HepG2 (cell line): ENCODE results near the gene IL17F. TPM values are rescaled to one million over a fixed set of nuclear protein-coding genes. Genes with fewer than 3 reads are reported as not detected.

Source experiments
- ATAC-seq: fragments of 200-7000 bp; cut with Tn5 transposase; 3 replicates; pipeline ENCODE4 v1.9.1; 2020; ENCODE audit warnings: mild to moderate bottlenecking, moderate library complexity
- BruUV-seq: library from RNA; stranded (reverse); fragments of 400-500 nt; replicated peaks from 2 replicates; lab custom pipeline; 2021; lab: Mats Ljungman, UMichigan
- CTCF ChIA-PET: fragments of 300-600 bp; formaldehyde crosslinking; extraction: SDS; loops from one replicate; lab custom pipeline; 2021; ENCODE audit warnings: low total read pairs, inconsistent platforms, low intra/inter-chr PET ratio; lab: Yijun Ruan, JAX
- POLR2A ChIA-PET: fragments of 350-600 bp; sonication (Branson Sonifier 250); formaldehyde crosslinking; loops from one replicate; lab custom pipeline; 2020; ENCODE audit warnings: antibody characterized with exemption, inconsistent platforms; lab: Yijun Ruan, JAX
- DNase-seq: peaks from one replicate; pipeline ENCODE4 v3.0.0-alpha.2; 2015; ENCODE audit warnings: low spot score
- FAIRE-seq: peaks from 3 replicates; lab custom pipeline; 2011; peaks lifted over from hg19 to GRCh38; lab: Jason Lieb, UNC
- H2AFZ ChIP-seq: one replicate; pipeline ENCODE4 v1.6.1; 2011; ENCODE audit warnings: low read length, inconsistent platforms
- H3K27ac ChIP-seq: fragments of 300-600 bp; 3 replicates; pipeline ENCODE4 v1.8.0; 2011; ENCODE audit warnings: mixed run types, mild to moderate bottlenecking, mixed read lengths, low read length, inconsistent platforms; ENCODE audit not compliant: insufficient read depth; ENCODE audit errors: extremely low read length
- H3K27me3 ChIP-seq, 2 experiments: fragments of 200-600 bp in 1 of 2; 2 replicates in 1 of 2; 3 replicates in 1 of 2; pipeline versions ENCODE4 v1.6.0 to v1.8.0; 2011; ENCODE audit warnings: low read length in 2 of 2, mild to moderate bottlenecking in 2 of 2, moderate library complexity in 2 of 2, inconsistent platforms in 1 of 2; ENCODE audit not compliant: insufficient read depth in 2 of 2, control insufficient read depth in 1 of 2
- H3K36me3 ChIP-seq, 2 experiments: fragments of 200-600 bp in 1 of 2; replicated peaks in 1 of 2; 2 replicates in 1 of 2; 3 replicates in 1 of 2; pipeline versions ENCODE4 v1.5.1 to v1.8.0; 2011; ENCODE audit warnings: low read length in 2 of 2, inconsistent platforms in 1 of 2; ENCODE audit not compliant: insufficient read depth in 2 of 2, control insufficient read depth in 1 of 2
- H3K4me1 ChIP-seq: 2 replicates; pipeline ENCODE4 v1.5.1; 2012; ENCODE audit warnings: low read length, inconsistent platforms; ENCODE audit not compliant: insufficient read depth
- H3K4me2 ChIP-seq: 2 replicates; pipeline ENCODE4 v1.6.0; 2011; ENCODE audit warnings: low read depth, low read length, inconsistent platforms
- H3K4me3 ChIP-seq, 3 experiments: fragments of 200-600 bp in 1 of 3; sonication (generic), shearing (Covaris generic) in 1 of 3; replicated peaks in 1 of 3; 2 replicates each; pipeline ENCODE4 v1.5.1; 2011 to 2016; ENCODE audit warnings: low read length in 3 of 3, inconsistent platforms in 2 of 3, low read depth in 2 of 3, mild to moderate bottlenecking in 2 of 3, control low read depth in 1 of 3, mixed read lengths in 1 of 3; ENCODE audit not compliant: insufficient read depth in 1 of 3
- H3K79me2 ChIP-seq: one replicate; pipeline ENCODE4 v1.6.1; 2011; ENCODE audit warnings: low read length, inconsistent platforms; ENCODE audit not compliant: insufficient read depth
- H3K9ac ChIP-seq: 2 replicates; pipeline ENCODE4 v1.6.0; 2011; ENCODE audit warnings: mild to moderate bottlenecking, low read depth, low read length, inconsistent platforms; ENCODE audit not compliant: insufficient read depth
- H3K9me3 ChIP-seq: 2 replicates; pipeline ENCODE4 v1.5.1; 2012; ENCODE audit warnings: mild to moderate bottlenecking, low read length
- H4K20me1 ChIP-seq: 2 replicates; pipeline ENCODE4 v1.6.0; 2011; ENCODE audit warnings: inconsistent platforms, mild to moderate bottlenecking, low read length, moderate library complexity; ENCODE audit not compliant: insufficient read depth
- ARNT ChIP-seq: fragments of 450-650 bp; IDR thresholded peaks from 2 replicates; pipeline ENCODE4 v1.6.1; 2017
- CHD4 ChIP-seq: fragments of 200-600 bp; sonication (generic); IDR thresholded peaks from 2 replicates; pipeline ENCODE4 v1.7.0; 2017; ENCODE audit warnings: mild to moderate bottlenecking, low read length, borderline replicate concordance
- MEIS2 ChIP-seq: sonication (generic); formaldehyde crosslinking; IDR thresholded peaks from 2 replicates; pipeline ENCODE4 v1.9.0; 2021; ENCODE audit warnings: mild to moderate bottlenecking, missing genetic modification reagents
- RFX3 ChIP-seq: IDR thresholded peaks from 2 replicates; pipeline ENCODE4 v1.6.1; 2016; ENCODE audit warnings: missing biosample characterization, missing genetic modification reagents
- SRSF1 ChIP-seq: fragments of 200-400 bp; formaldehyde crosslinking; optimal IDR thresholded peaks from 2 replicates; pipeline ENCODE3; 2017; ENCODE audit warnings: mild to moderate bottlenecking, low read depth, low read length, moderate library complexity
- ZBTB1 ChIP-seq: sonication (generic); formaldehyde crosslinking; IDR thresholded peaks from 2 replicates; pipeline ENCODE4 v1.4.0; 2020; ENCODE audit warnings: missing genetic modification reagents, borderline replicate concordance
- ZBTB7A ChIP-seq: sonication (generic); formaldehyde crosslinking; IDR thresholded peaks from 2 replicates; pipeline ENCODE4 v1.8.0; 2022; ENCODE audit warnings: mild to moderate bottlenecking, missing genetic modification reagents
- ZFP37 ChIP-seq: sonication (generic); formaldehyde crosslinking; IDR thresholded peaks from 2 replicates; pipeline ENCODE4 v1.4.0; 2020; ENCODE audit warnings: missing genetic modification reagents, borderline replicate concordance
- ZNF235 ChIP-seq: sonication (generic); formaldehyde crosslinking; IDR thresholded peaks from 2 replicates; pipeline ENCODE4 v1.8.1; 2023; ENCODE audit warnings: mild to moderate bottlenecking, missing genetic modification reagents, borderline replicate concordance
- ZNF562 ChIP-seq: sonication (generic); formaldehyde crosslinking; IDR thresholded peaks from 2 replicates; pipeline ENCODE4 v1.8.0; 2022; ENCODE audit warnings: missing genetic modification reagents, borderline replicate concordance
- ZNF607 ChIP-seq: sonication (generic); formaldehyde crosslinking; IDR thresholded peaks from 2 replicates; pipeline ENCODE4 v1.5.1; 2020; ENCODE audit warnings: missing genetic modification reagents, mild to moderate bottlenecking, borderline replicate concordance
- WGBS: methylation state at CpG from one replicate; pipeline ENCODE4 v1.1.6; 2017; ENCODE audit warnings: low lambda C conversion rate; 5-methylcytosine and 5-hydroxymethylcytosine counted together
- in situ Hi-C: cut with HindIII; loops from 2 replicates; pipeline ENCODE4 v1.10.0; 2017; ENCODE audit warnings: low pct_unique_long_range_greater_than_20kb; ENCODE audit not compliant: extremely low pct_ligation_motif_present
- intact Hi-C: fragments of 100-400 bp; cut with micrococcal nuclease; formaldehyde crosslinking; loops from one replicate; pipeline ENCODE4 v1.10.0; 2022; ENCODE audit not compliant: unreplicated experiment
- polyA plus RNA-seq, 8 experiments: library from polyadenylated mRNA; depleted of rRNA in 3 of 8; stranded (reverse) in 7 of 8; unstranded in 1 of 8; fragments of >200 nt; fragmentation: Illumina TruSeq in 4 of 8; extraction: Trizol in 4 of 8; gene quantifications; 2 replicates each; pipeline versions ENCODE4 v1.2.1 to v1.2.3, GENCODE V29; 2011 to 2016; ENCODE audit warnings: low read depth in 4 of 8, missing spikeins in 1 of 8, mixed read lengths in 1 of 8; ENCODE audit not compliant: insufficient read depth in 1 of 8
- total RNA-seq, 5 experiments: library from RNA; depleted of rRNA; stranded (reverse); fragments of >200 nt; fragmentation: Illumina TruSeq; extraction: Trizol; gene quantifications; 2 replicates each; pipeline ENCODE4 v1.2.3, GENCODE V29; 2016; ENCODE audit warnings: low read depth in 1 of 5
- TF ChIP-seq, protein P1 (sequence below): sonication (generic); formaldehyde crosslinking; IDR thresholded peaks from 2 replicates; pipeline ENCODE4 v1.4.0; 2020; ENCODE audit warnings: missing genetic modification reagents
- TF ChIP-seq, protein P2 (sequence below): sonication (generic); formaldehyde crosslinking; IDR thresholded peaks from 2 replicates; pipeline ENCODE4 v1.4.0; 2020; ENCODE audit warnings: mild to moderate bottlenecking, low read depth, missing genetic modification reagents

Gene IL17F
- total and polyA plus RNA-seq, 2 of the 13 experiments (the other 11 are each of a cell fraction or from before 2014, with no cell fraction given), result not detected

DNA sequence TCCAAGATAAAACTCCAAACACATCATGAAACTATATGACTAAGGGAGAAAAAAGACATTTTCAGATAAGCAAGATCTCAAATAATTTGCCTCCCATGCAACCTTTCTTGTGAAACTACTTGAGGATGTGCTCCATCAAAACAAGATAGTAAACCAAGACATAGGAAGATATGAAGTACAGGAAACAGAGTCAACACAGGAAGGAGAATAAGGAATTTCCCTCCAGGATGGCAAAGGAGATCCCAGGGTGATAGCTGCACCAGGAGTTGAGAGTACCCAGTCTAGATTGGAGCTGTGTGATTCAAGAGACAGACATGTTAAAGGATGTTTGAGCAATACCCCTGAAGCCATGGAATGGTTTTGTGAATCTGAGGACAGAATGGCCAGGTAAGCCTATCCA, 42.8 kb downstream of the IL17F start:
- Histone ChIP-seq H4K20me1 (no peaks in the 10 kb centered on the region), H3K4me2 (no peak overlapping the region), H2AFZ (no peak overlapping the region), H3K36me3 (no peaks in the 10 kb centered on the region), H3K4me3 (no peak overlapping the region), H3K9me3 (no peaks in the 10 kb centered on the region; the same call in 1 of the 2 replicates), H3K9ac (no peak overlapping the region), H3K79me2 (no peaks in the 10 kb centered on the region), H3K27me3 (no peaks in the 10 kb centered on the region), H3K4me1 (no peaks in the 10 kb centered on the region), H3K27ac (no peak overlapping the region)
- no TSS peak for BruUV-seq
- no peak for ATAC-seq
- POLR2A ChIA-PET, result no interaction called here
- no peak for FAIRE-seq
- no peak for DNase-seq
- intact Hi-C loops (no loop called here), in situ Hi-C loops (no loop called here)
- CTCF ChIA-PET, result no interaction called here
- TF ChIP-seq ZBTB1 (no peak), ZNF562 (CRISPR knock-in tag) (no peak)

DNA sequence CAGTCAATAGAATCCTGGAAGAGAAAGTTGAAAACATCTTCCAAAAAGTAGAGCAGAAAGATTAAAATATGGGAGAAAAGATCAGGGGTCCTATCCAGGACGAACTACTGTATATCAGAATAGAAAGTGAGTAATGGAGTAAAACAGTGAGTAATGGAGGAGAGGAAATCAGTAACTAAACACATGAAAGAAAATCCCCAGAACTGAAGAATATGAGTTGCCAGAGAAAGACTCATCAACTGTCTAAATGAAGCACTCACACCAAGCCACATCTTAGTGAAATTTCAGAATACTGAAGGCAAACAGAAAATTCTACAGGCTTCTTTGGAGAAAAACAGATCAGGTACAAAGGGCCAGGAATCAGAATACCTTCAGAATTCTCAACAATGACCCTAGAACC, 43.3 kb downstream of the IL17F start:
- intact Hi-C loops (no loop called here), in situ Hi-C loops (no loop called here)
- Histone ChIP-seq H3K4me3 (no peak overlapping the region), H3K4me1 (no peaks in the 10 kb centered on the region), H3K27me3 (no peaks in the 10 kb centered on the region), H3K4me2 (no peak overlapping the region), H3K79me2 (no peaks in the 10 kb centered on the region), H3K9ac (no peak overlapping the region), H2AFZ (no peak overlapping the region), H3K9me3 (no peaks in the 10 kb centered on the region; the same call in 1 of the 2 replicates), H3K36me3 (no peaks in the 10 kb centered on the region), H3K27ac (no peak overlapping the region), H4K20me1 (no peaks in the 10 kb centered on the region)
- DNase-seq (no peak), FAIRE-seq (no peak), ATAC-seq (no peak)
- BruUV-seq, result no TSS peak
- POLR2A ChIA-PET, result no interaction called here
- WGBS, result no CpG with 5 or more reads among the region's 1 CpG
- CTCF ChIA-PET, result no interaction called here
- no peak for TF ChIP-seq MEIS2
- TF ChIP-seq ZNF607, result no peak
- TF ChIP-seq ARNT, result no peak
- TF ChIP-seq RFX3 (CRISPR knock-in tag), result no peak
- TF ChIP-seq CHD4, result no peak
- TF ChIP-seq, protein P1, sequence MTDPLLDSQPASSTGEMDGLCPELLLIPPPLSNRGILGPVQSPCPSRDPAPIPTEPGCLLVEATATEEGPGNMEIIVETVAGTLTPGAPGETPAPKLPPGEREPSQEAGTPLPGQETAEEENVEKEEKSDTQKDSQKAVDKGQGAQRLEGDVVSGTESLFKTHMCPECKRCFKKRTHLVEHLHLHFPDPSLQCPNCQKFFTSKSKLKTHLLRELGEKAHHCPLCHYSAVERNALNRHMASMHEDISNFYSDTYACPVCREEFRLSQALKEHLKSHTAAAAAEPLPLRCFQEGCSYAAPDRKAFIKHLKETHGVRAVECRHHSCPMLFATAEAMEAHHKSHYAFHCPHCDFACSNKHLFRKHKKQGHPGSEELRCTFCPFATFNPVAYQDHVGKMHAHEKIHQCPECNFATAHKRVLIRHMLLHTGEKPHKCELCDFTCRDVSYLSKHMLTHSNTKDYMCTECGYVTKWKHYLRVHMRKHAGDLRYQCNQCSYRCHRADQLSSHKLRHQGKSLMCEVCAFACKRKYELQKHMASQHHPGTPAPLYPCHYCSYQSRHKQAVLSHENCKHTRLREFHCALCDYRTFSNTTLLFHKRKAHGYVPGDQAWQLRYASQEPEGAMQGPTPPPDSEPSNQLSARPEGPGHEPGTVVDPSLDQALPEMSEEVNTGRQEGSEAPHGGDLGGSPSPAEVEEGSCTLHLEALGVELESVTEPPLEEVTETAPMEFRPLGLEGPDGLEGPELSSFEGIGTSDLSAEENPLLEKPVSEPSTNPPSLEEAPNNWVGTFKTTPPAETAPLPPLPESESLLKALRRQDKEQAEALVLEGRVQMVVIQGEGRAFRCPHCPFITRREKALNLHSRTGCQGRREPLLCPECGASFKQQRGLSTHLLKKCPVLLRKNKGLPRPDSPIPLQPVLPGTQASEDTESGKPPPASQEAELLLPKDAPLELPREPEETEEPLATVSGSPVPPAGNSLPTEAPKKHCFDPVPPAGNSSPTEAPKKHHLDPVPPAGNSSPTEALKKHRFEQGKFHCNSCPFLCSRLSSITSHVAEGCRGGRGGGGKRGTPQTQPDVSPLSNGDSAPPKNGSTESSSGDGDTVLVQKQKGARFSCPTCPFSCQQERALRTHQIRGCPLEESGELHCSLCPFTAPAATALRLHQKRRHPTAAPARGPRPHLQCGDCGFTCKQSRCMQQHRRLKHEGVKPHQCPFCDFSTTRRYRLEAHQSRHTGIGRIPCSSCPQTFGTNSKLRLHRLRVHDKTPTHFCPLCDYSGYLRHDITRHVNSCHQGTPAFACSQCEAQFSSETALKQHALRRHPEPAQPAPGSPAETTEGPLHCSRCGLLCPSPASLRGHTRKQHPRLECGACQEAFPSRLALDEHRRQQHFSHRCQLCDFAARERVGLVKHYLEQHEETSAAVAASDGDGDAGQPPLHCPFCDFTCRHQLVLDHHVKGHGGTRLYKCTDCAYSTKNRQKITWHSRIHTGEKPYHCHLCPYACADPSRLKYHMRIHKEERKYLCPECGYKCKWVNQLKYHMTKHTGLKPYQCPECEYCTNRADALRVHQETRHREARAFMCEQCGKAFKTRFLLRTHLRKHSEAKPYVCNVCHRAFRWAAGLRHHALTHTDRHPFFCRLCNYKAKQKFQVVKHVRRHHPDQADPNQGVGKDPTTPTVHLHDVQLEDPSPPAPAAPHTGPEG (CRISPR knock-in tag), result no peak
- no peak for TF ChIP-seq ZBTB7A (CRISPR knock-in tag)
- TF ChIP-seq SRSF1, result no peak
- TF ChIP-seq, protein P2, sequence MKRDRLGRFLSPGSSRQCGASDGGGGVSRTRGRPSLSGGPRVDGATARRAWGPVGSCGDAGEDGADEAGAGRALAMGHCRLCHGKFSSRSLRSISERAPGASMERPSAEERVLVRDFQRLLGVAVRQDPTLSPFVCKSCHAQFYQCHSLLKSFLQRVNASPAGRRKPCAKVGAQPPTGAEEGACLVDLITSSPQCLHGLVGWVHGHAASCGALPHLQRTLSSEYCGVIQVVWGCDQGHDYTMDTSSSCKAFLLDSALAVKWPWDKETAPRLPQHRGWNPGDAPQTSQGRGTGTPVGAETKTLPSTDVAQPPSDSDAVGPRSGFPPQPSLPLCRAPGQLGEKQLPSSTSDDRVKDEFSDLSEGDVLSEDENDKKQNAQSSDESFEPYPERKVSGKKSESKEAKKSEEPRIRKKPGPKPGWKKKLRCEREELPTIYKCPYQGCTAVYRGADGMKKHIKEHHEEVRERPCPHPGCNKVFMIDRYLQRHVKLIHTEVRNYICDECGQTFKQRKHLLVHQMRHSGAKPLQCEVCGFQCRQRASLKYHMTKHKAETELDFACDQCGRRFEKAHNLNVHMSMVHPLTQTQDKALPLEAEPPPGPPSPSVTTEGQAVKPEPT (CRISPR knock-in tag), result no peak
- no peak for TF ChIP-seq ZNF235
- TF ChIP-seq ZFP37 (CRISPR knock-in tag), result no peak
